ENCODE data around the gene FUT1.
A peak's percentile ranks its signal among the peaks of the same experiment; 100 is the strongest.

DNA sequence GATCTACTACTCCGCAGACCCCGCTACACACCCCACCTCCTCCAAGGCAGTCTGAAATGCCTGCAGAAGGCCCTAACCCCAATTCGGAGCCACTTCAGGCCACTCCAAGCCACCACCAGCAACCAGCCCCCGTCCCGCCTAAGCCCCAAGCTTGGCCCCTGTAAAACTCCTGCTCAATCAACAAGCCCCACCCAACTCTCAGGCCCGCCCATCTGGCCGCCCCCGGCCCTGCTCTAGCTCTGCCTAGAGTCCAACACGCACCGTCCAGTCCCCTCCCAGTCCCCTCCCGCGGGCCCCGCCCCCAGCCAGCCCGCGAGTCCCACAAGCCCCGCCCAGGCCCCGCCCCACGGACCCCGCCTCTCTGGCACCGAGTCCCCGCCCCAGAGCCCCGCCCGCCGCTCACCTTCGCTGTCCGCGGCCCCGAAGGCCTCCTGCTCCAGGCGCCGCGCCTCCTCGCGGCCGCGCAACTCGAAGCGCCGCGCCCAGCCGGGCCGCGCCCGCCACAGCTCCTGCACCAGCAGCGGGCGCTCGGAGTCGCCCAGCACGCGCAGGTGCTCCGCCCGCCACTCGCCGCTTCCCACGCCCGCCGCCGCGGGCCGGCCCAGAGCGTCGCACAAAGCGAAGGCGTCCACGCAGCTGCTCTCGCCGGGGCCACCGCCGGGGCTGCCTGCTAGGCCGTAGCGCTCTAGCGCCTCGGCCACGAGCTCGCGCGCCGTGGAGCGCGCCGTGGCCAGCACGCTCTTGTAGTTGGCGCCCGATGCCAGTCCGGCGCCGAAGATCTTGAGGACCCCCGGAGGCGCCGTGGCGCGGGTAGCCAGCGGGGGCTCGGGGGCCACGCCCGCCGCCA is 13.7 kb downstream of the FUT1 start:
- peak; percentile 26 for TF ChIP-seq POLR2A (IDR thresholded peaks at IDR 0.05)
- TF ChIP-seq, protein P1, sequence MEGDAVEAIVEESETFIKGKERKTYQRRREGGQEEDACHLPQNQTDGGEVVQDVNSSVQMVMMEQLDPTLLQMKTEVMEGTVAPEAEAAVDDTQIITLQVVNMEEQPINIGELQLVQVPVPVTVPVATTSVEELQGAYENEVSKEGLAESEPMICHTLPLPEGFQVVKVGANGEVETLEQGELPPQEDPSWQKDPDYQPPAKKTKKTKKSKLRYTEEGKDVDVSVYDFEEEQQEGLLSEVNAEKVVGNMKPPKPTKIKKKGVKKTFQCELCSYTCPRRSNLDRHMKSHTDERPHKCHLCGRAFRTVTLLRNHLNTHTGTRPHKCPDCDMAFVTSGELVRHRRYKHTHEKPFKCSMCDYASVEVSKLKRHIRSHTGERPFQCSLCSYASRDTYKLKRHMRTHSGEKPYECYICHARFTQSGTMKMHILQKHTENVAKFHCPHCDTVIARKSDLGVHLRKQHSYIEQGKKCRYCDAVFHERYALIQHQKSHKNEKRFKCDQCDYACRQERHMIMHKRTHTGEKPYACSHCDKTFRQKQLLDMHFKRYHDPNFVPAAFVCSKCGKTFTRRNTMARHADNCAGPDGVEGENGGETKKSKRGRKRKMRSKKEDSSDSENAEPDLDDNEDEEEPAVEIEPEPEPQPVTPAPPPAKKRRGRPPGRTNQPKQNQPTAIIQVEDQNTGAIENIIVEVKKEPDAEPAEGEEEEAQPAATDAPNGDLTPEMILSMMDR (IDR thresholded peaks at IDR 0.05) = peak; percentile 41 to 78 (median 62)
